Measurements from ENCODE around the gene UCK2.
A peak's percentile ranks its signal among the peaks of the same experiment; 100 is the strongest.

Gene UCK2

GRCh38 chr1:165890684-165891083, 63.3 kb downstream of the UCK2 start:
- no peak overlapping the region for H3K4me3 ChIP-seq
- no peak for DNase-seq (ENCODE audit: low spot score)
- TF ChIP-seq CTCF (IDR thresholded peaks at IDR 0.05) = no peak
- no peak overlapping the region for H3K27ac ChIP-seq

DNA sequence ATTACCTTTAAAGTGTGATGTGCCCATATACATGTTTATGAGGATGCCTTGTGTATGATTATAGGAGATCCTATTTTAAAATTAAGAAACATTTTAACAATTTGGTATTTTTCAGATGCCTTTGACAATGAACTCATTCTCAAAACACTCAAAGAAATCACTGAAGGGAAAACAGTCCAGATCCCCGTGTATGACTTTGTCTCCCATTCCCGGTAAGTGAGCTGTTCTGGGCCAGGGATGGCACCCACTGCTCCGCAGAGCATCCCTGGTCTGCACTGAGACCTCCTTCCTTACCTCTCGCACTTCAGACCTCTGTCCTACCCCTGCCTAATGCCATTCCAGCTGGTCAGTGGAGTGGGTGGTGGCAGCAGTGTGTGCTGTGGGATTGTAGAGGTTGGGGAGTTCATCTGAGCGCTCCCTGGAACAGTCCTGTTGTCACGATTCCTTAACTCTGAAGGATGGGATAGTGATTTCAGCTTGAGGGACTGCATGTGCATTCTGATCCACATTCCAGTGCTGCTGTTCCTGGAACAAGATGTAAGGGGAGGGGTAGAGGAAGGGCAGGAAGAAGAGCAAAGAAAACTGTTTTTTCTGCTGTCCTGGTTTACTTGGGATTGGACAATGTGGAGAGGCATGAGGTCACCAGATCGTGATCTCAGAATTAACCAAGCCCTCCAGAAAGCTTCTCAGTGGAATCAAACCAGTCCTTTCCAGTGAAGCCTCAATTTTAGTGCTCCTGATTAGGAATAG, 63.9 kb downstream of the UCK2 start:
- no peak for DNase-seq (ENCODE audit: low spot score)
- no peak overlapping the region for H3K27ac ChIP-seq
- TF ChIP-seq CTCF (IDR thresholded peaks at IDR 0.05) = no peak

GRCh38 chr1:165892935-165893334, 65.5 kb downstream of the UCK2 start:
- no peak overlapping the region for H3K4me3 ChIP-seq
- no peak for DNase-seq (ENCODE audit: low spot score)
- no peak for TF ChIP-seq CTCF (IDR thresholded peaks at IDR 0.05)
- H3K27ac ChIP-seq = no peak overlapping the region

More for the DNA sequence above, 63.9 kb downstream of the UCK2 start:
- H3K4me3 ChIP-seq = no peak overlapping the region

- H3K27ac ChIP-seq = no peak overlapping the region
- H3K4me3 ChIP-seq = no peak overlapping the region
- no peak for TF ChIP-seq CTCF (IDR thresholded peaks at IDR 0.05)
- no peak for DNase-seq (ENCODE audit: low spot score)
These were observed 66.1 kb downstream of the UCK2 start for GRCh38 chr1:165893507-165893906.

- TF ChIP-seq CTCF (IDR thresholded peaks at IDR 0.05) = no peak
- H3K27ac ChIP-seq = no peak overlapping the region
- DNase-seq (ENCODE audit: low spot score) = no peak
- no peak overlapping the region for H3K4me3 ChIP-seq
These were observed 67.2 kb downstream of the UCK2 start for GRCh38 chr1:165894591-165894990.

- no peak for DNase-seq (ENCODE audit: low spot score)
- Histone ChIP-seq H3K4me3 (no peak overlapping the region), H3K27ac (peak overlapping the region; percentile 81 to 84)
- TF ChIP-seq CTCF (IDR thresholded peaks at IDR 0.05) = no peak
These were observed 68.0 kb downstream of the UCK2 start for GRCh38 chr1:165895451-165895871.

DNA sequence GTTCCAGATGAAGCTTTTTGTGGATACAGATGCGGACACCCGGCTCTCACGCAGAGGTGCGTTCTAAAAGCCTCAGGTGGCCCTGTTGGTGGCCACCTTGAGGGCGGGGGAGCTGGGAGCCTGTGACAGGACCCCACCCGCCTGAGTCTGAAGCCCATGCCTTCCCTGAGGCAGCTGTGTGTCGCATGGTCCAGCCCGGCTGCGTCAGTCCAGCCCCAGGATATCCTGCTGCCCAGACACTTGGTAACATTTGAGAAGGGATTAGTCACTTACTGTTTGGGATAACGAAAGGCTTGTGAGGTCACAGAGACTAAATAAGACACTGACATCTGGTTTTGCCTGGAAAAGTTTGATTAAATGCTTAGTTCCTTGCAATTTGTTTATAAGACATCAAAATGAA, 68.9 kb downstream of the UCK2 start:
- Histone ChIP-seq H3K27ac (peak overlapping the region; percentile 81 to 84), H3K4me3 (no peak overlapping the region)
- peak; percentile 81 for DNase-seq (ENCODE audit: low spot score)
- no peak for TF ChIP-seq CTCF (IDR thresholded peaks at IDR 0.05)

All from coronary artery (tissue), 2 donors.